Glomerular visceral epithelial cell (primary cell): ENCODE data around the gene ZNF652.
"Not testable (repeated sequence)": the region's sequence is repeated elsewhere in the genome, so short reads cannot be mapped to it uniquely, and the experiment has no call there.

Source experiments
- DNase-seq: peaks from one replicate; pipeline ENCODE4 v3.0.0-alpha.2; 2016; ENCODE audit errors: extremely low spot score

Gene ZNF652

DNA sequence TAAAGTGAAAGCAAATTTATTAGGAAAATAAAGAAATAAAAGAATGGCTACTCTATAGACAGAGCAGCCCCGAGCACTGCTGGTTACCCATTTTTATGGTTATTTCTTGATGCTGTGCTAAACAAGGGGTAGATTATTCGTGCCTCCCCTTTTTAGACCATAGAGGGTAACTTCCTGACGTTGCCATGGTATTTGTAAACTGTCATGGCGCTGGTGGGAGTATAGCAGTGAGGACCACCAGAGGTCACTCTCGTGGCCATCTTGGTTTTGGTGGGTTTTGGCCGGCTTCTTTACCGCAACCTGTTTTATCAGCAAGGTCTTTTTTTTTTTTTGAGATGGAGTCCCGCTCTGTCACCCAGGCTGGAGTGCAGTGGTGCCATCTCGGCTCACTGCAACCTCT lies 100.5 kb downstream of the ZNF652 start:
- DNase-seq: not testable (repeated sequence)

DNA sequence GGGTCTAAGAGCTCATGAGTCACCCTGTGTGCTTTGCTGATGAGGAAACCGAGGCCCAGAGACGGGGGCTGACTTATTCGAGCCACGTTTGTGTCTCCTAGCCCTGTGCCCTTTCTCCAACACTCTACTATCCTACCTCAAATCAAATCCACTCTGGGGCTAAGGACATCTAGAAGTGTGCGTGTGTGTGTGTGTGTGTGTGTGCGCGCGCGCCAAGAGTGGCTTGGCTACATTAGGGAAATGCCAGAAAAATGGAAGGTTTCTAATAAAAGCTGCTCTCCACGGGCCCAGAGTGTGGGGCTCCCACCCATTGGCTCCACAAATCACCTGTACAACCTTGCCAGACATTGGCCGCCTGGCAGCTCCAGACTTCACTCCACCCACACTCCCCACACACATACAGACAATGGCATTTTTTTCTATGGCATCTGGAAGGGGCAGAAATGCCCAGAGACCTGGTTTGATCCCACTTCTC lies 101.2 kb downstream of the ZNF652 start:
- DNase-seq: no peak

DNA sequence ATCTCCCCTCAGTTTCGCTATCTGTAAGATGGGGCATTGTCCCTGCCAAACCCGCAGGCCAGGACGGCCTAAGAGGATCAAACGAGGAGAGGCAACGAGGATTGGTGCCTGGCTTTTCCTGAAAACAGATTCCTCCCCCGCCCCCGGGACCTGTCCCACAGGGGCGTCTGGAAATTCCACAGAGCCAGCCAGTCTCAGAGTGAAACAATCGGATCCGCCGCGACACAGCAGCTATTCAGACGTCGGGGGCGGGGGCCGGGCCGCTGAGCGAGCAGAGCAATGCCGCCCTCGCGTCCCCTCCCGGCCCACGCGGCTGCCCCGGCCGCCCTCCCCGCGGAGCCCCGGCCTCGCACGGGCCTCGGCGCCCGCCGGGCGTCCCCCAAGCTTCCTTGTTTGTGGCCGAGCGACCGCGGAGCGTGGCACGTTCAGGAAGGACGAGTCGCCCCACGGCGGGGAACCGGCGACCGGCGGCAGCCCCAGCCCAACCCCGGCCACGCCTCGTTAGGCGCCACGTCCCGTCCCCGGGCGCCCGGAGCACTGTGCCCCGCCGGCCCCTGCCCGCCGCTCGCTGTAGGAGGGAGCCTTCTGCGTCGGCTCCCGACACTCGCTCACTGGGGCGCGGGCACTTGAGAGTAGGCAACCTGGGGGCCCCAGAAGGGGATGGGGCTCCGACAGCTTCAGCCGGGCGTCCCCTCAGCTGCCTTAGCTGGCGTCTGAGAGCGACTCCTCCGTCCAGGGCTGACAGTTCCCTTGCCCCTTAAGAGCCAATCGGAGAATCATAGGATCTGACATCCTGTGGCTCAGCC lies 101.8 kb downstream of the ZNF652 start:
- DNase-seq: peak; percentile 66

DNA sequence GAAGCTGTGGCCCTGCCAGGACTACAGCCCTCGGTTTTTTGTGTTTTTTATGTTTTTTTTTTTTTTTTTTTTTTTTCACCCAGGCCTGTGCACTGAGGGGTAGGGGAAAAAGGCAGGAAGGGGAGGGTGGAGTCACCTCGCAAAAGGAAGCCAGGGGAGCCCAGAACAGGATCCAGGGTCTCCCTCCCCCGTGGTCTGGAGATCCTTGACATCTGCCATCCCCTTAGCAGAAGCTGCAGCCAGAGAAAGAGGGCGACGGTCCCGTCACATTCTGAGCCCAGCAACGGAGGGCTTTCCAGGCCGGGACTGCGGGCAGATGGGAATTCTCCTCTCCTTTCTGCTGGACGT lies 102.4 kb downstream of the ZNF652 start:
- no peak for DNase-seq

DNA sequence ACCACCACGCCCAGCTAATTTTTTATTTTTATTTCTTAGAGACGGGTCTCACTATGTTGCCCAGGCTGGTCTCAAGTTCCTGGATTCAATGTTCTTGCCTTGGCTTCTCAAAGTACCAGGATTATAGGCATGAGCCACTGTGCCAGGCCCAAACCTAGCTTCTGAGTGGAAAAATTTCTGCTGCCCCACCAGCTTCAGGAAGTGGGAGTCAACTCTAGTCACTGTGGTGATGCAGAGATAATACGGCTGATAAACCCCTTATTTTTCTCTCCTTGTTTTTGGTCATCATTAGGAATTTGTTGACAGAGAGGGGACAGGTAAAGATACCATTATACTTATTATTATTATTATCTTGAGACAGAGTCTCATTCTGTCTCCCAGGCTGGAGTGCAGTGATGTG lies 103.7 kb downstream of the ZNF652 start:
- DNase-seq: no peak

DNA sequence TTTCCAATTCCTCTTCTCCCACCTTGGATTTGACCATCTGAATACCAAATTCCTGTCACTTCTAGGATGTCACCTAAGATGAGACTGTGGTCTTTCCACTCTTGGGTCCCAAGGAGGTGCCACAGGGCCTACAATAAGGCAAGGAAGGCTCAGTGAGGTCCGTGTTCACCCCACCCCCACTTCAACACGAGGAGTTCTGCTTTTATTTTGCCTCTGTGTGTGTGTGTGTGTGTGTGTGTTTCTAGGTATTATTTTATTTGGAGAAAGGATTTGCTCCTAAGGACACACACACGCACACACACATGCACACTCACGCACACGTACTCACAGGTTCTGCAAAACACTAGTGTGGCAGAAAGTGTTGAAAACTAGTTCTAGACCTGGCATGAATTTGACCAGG lies 106.9 kb downstream of the ZNF652 start:
- no peak for DNase-seq

DNA sequence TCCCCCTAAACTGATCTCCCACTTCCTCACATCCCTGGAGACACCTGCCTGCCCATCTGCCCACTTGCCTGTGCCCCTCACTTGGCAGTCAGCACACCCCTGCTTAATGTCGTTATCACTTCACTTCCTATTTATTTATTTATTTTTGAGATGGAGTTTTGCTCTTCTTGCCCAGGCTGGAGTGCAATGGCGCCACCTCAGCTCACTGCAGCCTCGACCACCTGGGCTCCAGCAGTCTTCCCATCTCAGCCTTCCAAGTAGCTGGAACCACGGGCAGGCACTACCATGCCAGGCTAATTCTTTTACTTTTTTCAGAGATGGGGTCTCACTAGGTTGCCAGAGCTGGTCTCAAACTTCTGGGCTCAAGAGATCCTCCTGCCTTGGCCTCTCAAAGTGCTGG lies 108.0 kb downstream of the ZNF652 start:
- DNase-seq: no peak

DNA sequence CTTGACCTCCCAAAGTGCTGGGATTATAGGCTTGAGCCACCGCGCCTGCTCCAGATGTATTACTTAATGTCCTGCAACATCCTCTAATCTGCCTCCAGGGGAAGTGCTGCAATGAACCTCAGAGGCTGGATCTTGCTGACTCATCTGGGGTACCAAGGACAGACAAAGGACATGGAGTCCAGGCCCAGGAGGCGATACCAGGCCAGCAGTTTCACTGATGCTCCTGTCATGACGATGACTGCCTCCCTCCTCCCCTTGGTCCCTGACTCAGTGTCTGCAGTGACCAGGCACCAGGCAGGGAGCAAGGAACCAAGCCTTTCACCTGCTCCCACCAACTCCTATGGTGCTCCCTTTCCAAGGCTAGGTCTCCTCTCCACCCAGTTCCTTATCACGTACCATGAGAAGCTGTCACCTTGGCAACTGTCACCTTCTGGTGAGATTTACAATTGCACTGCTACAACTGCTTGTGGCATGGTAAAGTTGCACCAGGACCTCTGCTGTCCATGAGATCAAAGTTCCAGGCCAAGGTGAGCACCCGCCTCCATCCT lies 109.8 kb downstream of the ZNF652 start:
- no peak for DNase-seq

DNA sequence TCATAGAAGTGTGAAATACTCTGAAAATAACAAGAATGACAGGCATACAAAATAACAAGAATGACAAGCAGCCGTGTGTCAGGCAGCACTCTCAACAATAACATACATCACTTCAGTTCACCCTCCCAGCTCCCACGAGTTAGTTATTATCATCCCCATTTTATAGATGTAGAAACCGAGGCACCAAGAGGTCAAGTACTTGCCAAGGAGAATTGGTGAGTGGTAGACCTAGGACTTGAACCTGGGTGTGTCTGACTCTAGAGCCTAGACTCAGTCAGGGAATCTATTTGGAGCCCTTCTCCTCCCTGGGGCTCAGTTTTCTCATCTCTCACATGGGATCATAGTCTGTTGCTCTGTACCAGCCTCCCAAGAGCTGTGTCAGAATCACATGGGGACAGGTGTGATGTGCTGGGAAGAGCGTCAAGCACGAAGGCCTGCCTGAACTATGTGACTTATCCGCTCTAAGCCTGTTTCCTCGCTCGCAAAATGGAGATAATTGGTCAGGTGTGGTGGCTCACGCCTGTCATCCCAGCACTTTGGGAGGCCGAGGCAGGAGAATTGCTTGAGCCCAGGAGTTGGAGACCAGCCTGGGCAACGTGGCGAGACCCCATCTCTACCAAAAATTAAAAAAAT lies 112.0 kb downstream of the ZNF652 start:
- no peak for DNase-seq

DNA sequence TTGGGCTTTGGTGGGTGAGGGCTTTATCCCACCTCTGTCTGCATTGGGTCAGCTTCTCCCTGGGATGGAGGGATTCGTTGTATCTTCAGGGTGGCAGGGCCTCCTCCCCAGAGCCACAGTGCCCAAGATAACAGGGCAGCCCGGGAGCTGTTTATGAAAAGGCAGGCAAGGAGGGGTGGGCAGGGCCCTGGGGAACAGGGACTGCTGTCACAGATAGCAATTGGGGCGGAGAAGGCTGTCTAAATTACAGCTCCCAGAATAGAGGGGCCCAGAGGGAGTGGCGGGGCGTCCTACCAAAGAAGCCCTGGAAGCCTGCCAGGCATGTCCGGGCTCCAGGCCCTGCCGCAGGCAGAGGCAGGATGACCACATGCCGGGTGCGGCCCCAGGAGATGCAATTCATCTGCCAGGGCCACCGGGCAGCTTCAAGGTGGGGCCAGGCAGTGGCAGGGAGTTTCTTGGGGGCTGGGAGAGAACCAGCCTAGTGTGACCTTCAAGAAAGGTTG lies 112.7 kb downstream of the ZNF652 start:
- peak; percentile 67 for DNase-seq

DNA sequence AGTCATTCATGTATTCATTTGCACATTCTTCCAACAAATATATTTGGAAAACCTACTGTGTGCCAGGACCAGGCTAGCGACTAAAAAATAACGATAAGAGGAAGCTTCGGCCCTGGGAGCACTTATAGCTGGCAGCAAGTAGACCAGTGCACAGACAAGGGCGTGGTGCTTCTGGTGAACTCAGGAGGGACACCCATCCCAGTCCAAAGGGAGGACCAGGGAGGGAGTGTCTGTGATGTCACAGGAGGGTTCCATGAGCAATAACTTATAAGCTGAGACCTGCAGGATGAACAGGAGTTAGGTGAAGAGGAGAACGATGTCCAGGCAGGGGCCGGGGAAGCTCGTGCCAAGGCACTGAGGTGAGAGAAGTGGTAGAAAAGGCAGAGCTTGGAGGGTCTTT lies 114.1 kb downstream of the ZNF652 start:
- no peak for DNase-seq

DNA sequence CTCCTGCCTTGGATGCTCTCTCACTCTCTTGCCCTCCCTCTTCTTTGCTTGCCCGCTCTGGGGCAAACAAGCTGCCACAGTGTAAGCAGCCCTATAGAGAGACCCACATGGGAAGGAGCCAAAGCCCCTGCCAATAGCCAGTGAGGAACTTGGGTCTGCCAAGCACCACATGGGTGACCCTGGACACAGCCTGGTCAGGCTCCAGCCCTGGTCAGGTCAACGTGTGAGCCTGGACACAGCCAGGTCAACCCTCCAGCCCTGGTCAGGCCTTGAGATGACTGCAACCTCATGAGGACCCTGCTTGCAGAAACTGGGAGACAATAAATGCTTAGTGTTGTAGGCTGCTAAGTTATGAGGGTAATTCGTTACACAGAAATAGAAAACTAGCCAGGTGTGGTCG lies 117.2 kb downstream of the ZNF652 start:
- no peak for DNase-seq
